ENCODE results near the gene DIDO1.

GRCh38 chr20:62890444-62890843 is 35.9 kb downstream of the DIDO1 start:
- no peak for TF ChIP-seq CTCF (conservative IDR thresholded peaks at IDR 0.05; ENCODE audit: low read depth, low read length)
- TF ChIP-seq EZH2 (IDR thresholded peaks at IDR 0.05; ENCODE audit: low read length, unreplicated experiment): no peak

Data from PC-3 (cell line).